SK-N-DZ (cell line): ENCODE results near the gene SLITRK3.
"Not testable (repeated sequence)": the region's sequence is repeated elsewhere in the genome, so short reads cannot be mapped to it uniquely, and the experiment has no call there.

ENCODE experiments used
- DNase-seq: peaks from one replicate; pipeline ENCODE4 v3.0.0-alpha.2; 2015; ENCODE audit warnings: low spot score

Gene SLITRK3

GRCh38 chr3:165191491-165191890 is 4.7 kb downstream of the SLITRK3 start:
- DNase-seq = no peak

GRCh38 chr3:165188452-165188851 is 7.7 kb downstream of the SLITRK3 start:
- DNase-seq = no peak

- peak; percentile 79 for DNase-seq
These were observed 10.4 kb downstream of the SLITRK3 start for GRCh38 chr3:165185707-165186327.

DNA sequence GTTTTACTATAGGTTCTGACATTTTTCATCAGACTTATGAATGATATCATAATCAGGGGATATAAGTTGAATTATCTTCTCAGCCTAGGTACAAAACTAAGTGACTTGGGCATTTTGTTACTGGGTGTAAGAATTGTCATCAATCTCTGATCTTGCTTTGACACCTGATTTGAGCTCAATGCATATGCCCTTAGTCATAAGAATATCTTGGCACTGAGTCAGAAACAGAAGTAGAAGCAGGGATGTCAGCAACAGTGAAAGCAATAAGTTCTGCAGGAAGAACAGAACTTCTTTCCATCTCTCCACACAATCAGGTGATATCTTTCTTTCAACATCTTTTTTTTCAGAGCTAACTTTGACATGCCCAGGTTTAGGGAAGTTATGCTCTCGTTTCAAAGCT is 14.6 kb downstream of the SLITRK3 start:
- DNase-seq = no peak

DNA sequence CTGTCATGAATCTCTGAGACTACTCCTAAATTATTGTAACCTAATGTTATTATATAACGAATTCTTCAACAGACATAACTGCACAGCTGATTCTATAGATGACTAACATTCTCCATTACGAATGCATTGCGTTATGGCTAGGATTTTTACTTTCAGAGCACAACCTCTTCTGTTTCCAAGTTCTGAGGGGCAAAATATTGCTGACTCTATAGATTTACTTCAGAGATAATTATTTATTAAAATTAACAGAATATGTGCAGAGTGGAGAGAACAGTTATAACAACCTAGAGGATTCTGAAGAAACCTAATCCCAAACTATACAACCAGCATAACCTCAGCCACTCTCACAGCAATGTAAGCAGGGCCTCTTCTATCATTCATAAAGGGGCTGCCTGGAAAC is 25.9 kb downstream of the SLITRK3 start:
- DNase-seq = no peak

DNA sequence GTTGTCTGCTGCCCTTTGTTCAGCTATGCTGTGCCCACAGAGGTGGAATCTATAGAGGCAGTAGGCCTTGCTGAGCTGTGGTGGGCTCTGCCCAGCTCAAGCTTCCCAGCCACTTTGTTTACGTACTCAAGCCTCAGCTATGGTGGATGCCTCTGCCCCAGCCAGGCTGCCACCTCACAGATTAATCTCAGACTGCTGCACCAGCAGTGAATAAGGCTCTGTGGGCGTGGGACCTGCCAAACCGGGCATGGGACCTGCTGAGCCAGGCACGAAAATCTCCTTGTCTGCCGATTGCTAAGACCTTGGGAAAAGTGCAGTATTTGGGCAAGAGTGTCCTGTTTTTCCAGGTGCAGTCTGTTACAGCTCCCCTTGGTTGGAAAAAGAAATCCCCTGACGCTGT is 26.8 kb downstream of the SLITRK3 start:
- DNase-seq = no peak

GRCh38 chr3:165162883-165163282 is 33.3 kb downstream of the SLITRK3 start:
- DNase-seq = no peak

- no peak for DNase-seq
These were observed 36.3 kb downstream of the SLITRK3 start for GRCh38 chr3:165159760-165160421.

- DNase-seq = no peak
These were observed 38.2 kb downstream of the SLITRK3 start for GRCh38 chr3:165158011-165158410.

DNA sequence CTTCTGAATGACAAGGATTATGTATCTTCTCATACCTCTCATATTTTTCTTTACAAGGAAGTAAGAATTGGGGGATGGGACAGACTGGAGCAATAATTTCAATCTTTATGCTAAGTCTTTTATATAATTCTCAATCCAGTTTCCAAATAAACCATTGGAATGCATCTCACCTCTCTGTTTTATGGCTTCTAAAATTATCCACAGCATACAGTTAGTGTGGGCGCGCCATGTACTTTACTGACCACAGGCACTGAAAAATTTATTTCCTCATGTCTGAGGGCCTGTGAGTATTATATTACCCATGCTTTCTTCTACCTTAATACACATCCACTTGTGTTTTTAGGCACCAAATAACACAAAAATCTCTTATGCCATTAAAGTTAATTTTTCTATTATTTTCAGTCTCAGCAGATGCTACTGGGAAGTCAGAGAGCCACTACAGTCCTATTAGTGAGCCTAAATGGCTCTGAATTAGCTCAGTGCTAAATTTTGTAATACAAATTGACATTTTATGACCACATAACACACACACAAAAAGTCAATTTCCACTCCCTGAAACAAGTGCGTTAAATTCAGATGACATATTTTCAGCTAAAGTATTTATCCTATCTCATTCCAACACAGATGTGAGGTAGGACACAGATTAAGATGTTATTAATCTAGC is 39.3 kb downstream of the SLITRK3 start:
- DNase-seq = peak; percentile 77

DNA sequence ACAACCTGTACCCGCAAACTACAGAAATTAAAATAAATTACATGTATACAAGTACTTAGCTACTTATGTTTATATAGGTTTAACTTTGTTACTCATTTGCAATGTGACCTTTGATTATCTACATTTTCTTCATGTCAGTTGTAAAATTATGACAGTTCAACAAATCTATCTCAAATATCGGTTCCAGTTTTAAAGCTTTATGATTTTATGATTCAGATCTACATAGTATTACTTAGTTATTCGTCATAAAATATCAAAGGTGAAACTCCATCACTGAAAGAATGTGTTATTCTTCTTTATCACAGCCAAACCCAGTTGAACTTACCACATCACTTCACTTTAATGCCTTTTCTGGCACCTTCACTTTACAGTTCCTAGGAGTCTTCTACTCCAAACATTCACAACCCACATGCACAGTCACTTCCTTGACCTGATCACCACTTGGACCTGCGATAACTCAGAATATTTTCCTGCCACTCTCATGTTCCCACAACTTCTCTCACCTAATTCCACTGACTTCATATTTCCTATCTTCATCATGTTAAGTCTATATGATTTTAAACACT is 47.2 kb downstream of the SLITRK3 start:
- DNase-seq = no peak

GRCh38 chr3:165144271-165144670 is 51.9 kb downstream of the SLITRK3 start:
- DNase-seq = no peak

DNA sequence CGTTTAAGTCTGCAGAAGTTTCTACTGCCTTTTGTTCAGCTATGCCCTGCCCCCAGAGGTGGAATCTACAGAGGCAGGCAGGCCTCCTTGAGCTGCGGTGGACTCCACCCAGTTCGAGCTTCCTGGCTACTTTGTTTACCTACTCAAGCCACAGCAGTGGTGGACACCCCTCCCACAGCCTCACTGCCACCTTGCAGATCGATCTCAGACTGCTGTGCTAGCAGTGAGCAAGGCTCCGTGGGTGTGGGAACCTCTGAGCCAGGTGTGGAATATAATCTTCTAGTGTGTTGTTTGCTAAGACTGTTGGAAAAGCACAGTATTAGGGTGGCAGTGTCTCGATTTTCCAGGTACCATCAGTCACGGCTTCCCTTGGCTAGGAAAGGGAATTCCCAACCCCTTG is 56.3 kb downstream of the SLITRK3 start:
- not testable (repeated sequence) for DNase-seq
